ENCODE measurements around the gene SUN3. TPM values are rescaled to one million over a fixed set of nuclear protein-coding genes. Genes with fewer than 3 reads are reported as not detected.

SUN3 gene
- total and polyA plus RNA-seq, 2 of the 13 experiments (the other 11 are each of a cell fraction or from before 2014, with no cell fraction given): not detected

- no peak for TF ChIP-seq LRRFIP1 (CRISPR knock-in tag; conservative IDR thresholded peaks at IDR 0.05)
- peak; percentile 92; the same call in 1 of the 2 replicates for TF ChIP-seq KLF15 (CRISPR knock-in tag; IDR thresholded peaks at IDR 0.05; ENCODE audit: borderline replicate concordance)
- peak; percentile 92 for TF ChIP-seq ZGPAT (CRISPR knock-in tag; IDR thresholded peaks at IDR 0.05)
- TF ChIP-seq ATAD3A (CRISPR knock-in tag; IDR thresholded peaks at IDR 0.05): no peak
- TF ChIP-seq HMG20A (CRISPR knock-in tag; IDR thresholded peaks at IDR 0.05; ENCODE audit: borderline replicate concordance): peak; percentile 59; the same call in 1 of the 2 replicates
- peak; percentile 65 for TF ChIP-seq ZBTB40 (IDR thresholded peaks at IDR 0.05)
- TF ChIP-seq ZBTB40 (CRISPR knock-in tag; IDR thresholded peaks at IDR 0.05): peak; percentile 88
- TF ChIP-seq HINFP (CRISPR knock-in tag; IDR thresholded peaks at IDR 0.05; ENCODE audit: low read depth): peak; percentile 84
- TF ChIP-seq SMARCE1 (IDR thresholded peaks at IDR 0.05; ENCODE audit: borderline replicate concordance): no peak
- TF ChIP-seq TBX2 (CRISPR knock-in tag; IDR thresholded peaks at IDR 0.05; ENCODE audit: borderline replicate concordance): peak; percentile 73; the same call in 1 of the 2 replicates
- peak; percentile 60; the same call in 1 of the 2 replicates for TF ChIP-seq XBP1 (CRISPR knock-in tag; IDR thresholded peaks at IDR 0.05)
- peak; percentile 71 for TF ChIP-seq ELF3 (CRISPR knock-in tag; IDR thresholded peaks at IDR 0.05)
- peak; percentile 60; the same call in 1 of the 2 replicates for TF ChIP-seq HHEX (CRISPR knock-in tag; IDR thresholded peaks at IDR 0.05)
- no peak for TF ChIP-seq TEAD2 (CRISPR knock-in tag; IDR thresholded peaks at IDR 0.05)
- TF ChIP-seq THYN1 (CRISPR knock-in tag; IDR thresholded peaks at IDR 0.05; ENCODE audit: borderline replicate concordance, low read depth): no peak
Observed at GRCh38 chr7:47979145-47979831, 49.6 kb downstream of the SUN3 start, which contains the start of gene HUS1 (continued).

All from HepG2 (cell line).